Right atrium auricular region (tissue), 2 donors: ENCODE results near the gene XRCC6. TPM values are rescaled to one million over a fixed set of nuclear protein-coding genes. Genes with fewer than 3 reads are reported as not detected.

ENCODE experiments used
- DNase-seq: peaks from one replicate; pipeline ENCODE4 v3.0.0-alpha.2; 2019; ENCODE audit warnings: low spot score
- H3K27ac ChIP-seq, 2 donors: fragments of 200-600 bp; sonication (generic); 1 replicate in 1 of 2; 2 replicates in 1 of 2; pipeline ENCODE4 v1.5.1; 2016 to 2019
- H3K27me3 ChIP-seq, 2 donors: fragments of 200-600 bp; sonication (generic); one replicate each; pipeline versions ENCODE4 v1.5.1 to v1.6.0; 2017 to 2019
- H3K36me3 ChIP-seq: fragments of 200-600 bp; sonication (generic); one replicate; pipeline ENCODE4 v1.5.1; 2016
- H3K4me1 ChIP-seq, 2 donors: fragments of 200-600 bp; sonication (generic); one replicate each; pipeline versions ENCODE4 v1.5.1 to v1.6.0; 2017 to 2019
- H3K4me3 ChIP-seq, 2 donors: fragments of 200-600 bp; sonication (generic); 1 replicate in 1 of 2; 2 replicates in 1 of 2; pipeline ENCODE4 v1.5.1; 2017 to 2019; ENCODE audit warnings: mild to moderate bottlenecking in 1 of 2, moderate library complexity in 1 of 2
- H3K9me3 ChIP-seq, 2 donors: fragments of 200-600 bp; sonication (generic); one replicate each; pipeline ENCODE4 v1.5.1; 2019
- CTCF ChIP-seq, 2 donors: fragments of 200-600 bp; sonication (generic); IDR thresholded peaks; one replicate each; pipeline ENCODE4 v1.5.1; 2019; ENCODE audit warnings: antibody characterized with exemption in 2 of 2
- total RNA-seq, 2 donors: library from RNA; depleted of rRNA; stranded (reverse); fragments of >200 nt; gene quantifications; one replicate each; pipeline ENCODE4 v1.1.0, GENCODE V29; 2016

The XRCC6 gene
- total RNA-seq, 2 donors from 2014 or later, result 161 to 174 TPM

- Histone ChIP-seq H3K9me3 (no peaks in the 10 kb centered on the region), H3K36me3 (peaks cover 26% of the 10 kb centered on the region), H3K27me3 (no peaks in the 10 kb centered on the region), H3K4me3 (no peak overlapping the region), H3K4me1 (peaks cover 0 to 34% of the 10 kb centered on the region in 2 donors), H3K27ac (peak overlapping the region; percentile 62 to 81)
- DNase-seq, result no peak
- peak; percentile 50 to 74 for TF ChIP-seq CTCF (IDR thresholded peaks at IDR 0.05)
These were observed 44.2 kb upstream of the XRCC6 start for GRCh38 chr22:41576877-41577276.

GRCh38 chr22:41578114-41578513, 43.0 kb upstream of the XRCC6 start:
- no peak for DNase-seq
- H3K4me1 ChIP-seq, result peaks cover 0 to 40% of the 10 kb centered on the region in 2 donors
- H3K27ac ChIP-seq, result peak overlapping the region in 1 of 2 donors; percentile 81
- H3K9me3 ChIP-seq, result no peaks in the 10 kb centered on the region
- H3K36me3 ChIP-seq, result peaks cover 14% of the 10 kb centered on the region
- H3K4me3 ChIP-seq, result no peak overlapping the region
- TF ChIP-seq CTCF (IDR thresholded peaks at IDR 0.05), result no peak
- H3K27me3 ChIP-seq, result no peaks in the 10 kb centered on the region

- DNase-seq, result no peak
- no peaks in the 10 kb centered on the region for H3K9me3 ChIP-seq
- H3K27me3 ChIP-seq, result no peaks in the 10 kb centered on the region
- no peak for TF ChIP-seq CTCF (IDR thresholded peaks at IDR 0.05)
- H3K27ac ChIP-seq, result peak overlapping the region in 1 of 2 donors; percentile 81
- peaks cover 0 to 40% of the 10 kb centered on the region in 2 donors for H3K4me1 ChIP-seq
- no peak overlapping the region for H3K4me3 ChIP-seq
- H3K36me3 ChIP-seq, result peaks cover 8% of the 10 kb centered on the region
These were observed 42.3 kb upstream of the XRCC6 start for GRCh38 chr22:41578818-41579217.

GRCh38 chr22:41579297-41579996, 41.6 kb upstream of the XRCC6 start:
- Histone ChIP-seq H3K9me3 (no peaks in the 10 kb centered on the region), H3K27ac (peak overlapping the region in 1 of 2 donors; percentile 81), H3K4me3 (no peak overlapping the region), H3K27me3 (no peaks in the 10 kb centered on the region), H3K4me1 (peaks cover 0 to 39% of the 10 kb centered on the region in 2 donors), H3K36me3 (peaks cover 7% of the 10 kb centered on the region)
- TF ChIP-seq CTCF (IDR thresholded peaks at IDR 0.05), result no peak
- no peak for DNase-seq

- no peak overlapping the region for H3K27ac ChIP-seq
- peaks cover 0 to 34% of the 10 kb centered on the region in 2 donors for H3K4me1 ChIP-seq
These were observed 41.1 kb upstream of the XRCC6 start for GRCh38 chr22:41579997-41580355.

More at GRCh38 chr22:41579997-41580355, 41.1 kb upstream of the XRCC6 start:
- Histone ChIP-seq H3K4me3 (no peak overlapping the region), H3K27me3 (no peaks in the 10 kb centered on the region), H3K36me3 (peaks cover 7% of the 10 kb centered on the region), H3K9me3 (no peaks in the 10 kb centered on the region)
- no peak for DNase-seq
- no peak for TF ChIP-seq CTCF (IDR thresholded peaks at IDR 0.05)
